Esophagus muscularis mucosa (tissue), 4 donors: Measurements from ENCODE around the gene COL12A1. TPM values are rescaled to one million over a fixed set of nuclear protein-coding genes. Genes with fewer than 3 reads are reported as not detected.
A peak's percentile ranks its signal among the peaks of the same experiment; 100 is the strongest.

Experiments used
- DNase-seq: peaks from one replicate; pipeline ENCODE4 v3.0.0-alpha.2; 2017; ENCODE audit errors: extremely low spot score
- H3K27ac ChIP-seq, 4 donors: fragments of 200-600 bp; sonication (generic); replicated peaks in 1 of 4; 1 replicate in 3 of 4; 2 replicates in 1 of 4; pipeline ENCODE4 v1.5.1; 2016 to 2019; ENCODE audit warnings: mild to moderate bottlenecking in 1 of 4
- H3K27me3 ChIP-seq, 4 donors: fragments of 200-600 bp; sonication (generic); one replicate each; pipeline versions ENCODE4 v1.5.1 to v1.6.0; 2016 to 2019
- H3K36me3 ChIP-seq, 4 donors: fragments of 200-600 bp; sonication (generic); one replicate each; pipeline ENCODE4 v1.5.1; 2016 to 2019
- H3K4me1 ChIP-seq, 4 donors: fragments of 200-600 bp; sonication (generic); one replicate each; pipeline ENCODE4 v1.5.1; 2016 to 2019
- H3K4me3 ChIP-seq, 4 donors: fragments of 200-600 bp; sonication (generic); 1 replicate in 2 of 4; 2 replicates in 2 of 4; pipeline ENCODE4 v1.5.1; 2016 to 2019; ENCODE audit warnings: mild to moderate bottlenecking in 4 of 4, moderate library complexity in 1 of 4
- H3K9me3 ChIP-seq, 4 donors: fragments of 200-600 bp; sonication (generic); 1 replicate in 3 of 4; 2 replicates in 1 of 4; pipeline ENCODE4 v1.5.1; 2016 to 2019
- EP300 ChIP-seq: sonication (generic); formaldehyde crosslinking; IDR thresholded peaks from one replicate; pipeline ENCODE4 v1.6.1; 2017; ENCODE audit warnings: antibody characterized with exemption
- POLR2A ChIP-seq: fragments of 450-650 bp; IDR thresholded peaks from one replicate; pipeline ENCODE4 v1.6.1; 2017; ENCODE audit warnings: antibody characterized with exemption, moderate library complexity, mild to moderate bottlenecking, low read depth
- POLR2AphosphoS5 ChIP-seq, 2 donors: sonication (generic); formaldehyde crosslinking; IDR thresholded peaks; one replicate each; pipeline ENCODE4 v1.6.1; 2017; ENCODE audit warnings: antibody characterized with exemption in 2 of 2
- WGBS: methylation state at CpG from one replicate; pipeline ENCODE4 v1.1.5; 2018; 5-methylcytosine and 5-hydroxymethylcytosine counted together
- intact Hi-C: fragments of 100-400 bp; cut with DNase I; formaldehyde crosslinking; loops from one replicate; pipeline ENCODE4 v1.15.1; 2023
- total RNA-seq, 4 donors: library from RNA; depleted of rRNA; stranded (reverse); fragments of >200 nt; gene quantifications; one replicate each; pipeline versions ENCODE4 v1.1.0 to v1.2.1, GENCODE V29; 2016
- TF ChIP-seq, protein P1 (sequence below), 3 experiments: fragments of 200-600 bp in 2 of 3; fragments of 450-650 bp in 1 of 3; sonication (generic) in 2 of 3; IDR thresholded peaks; one replicate each; pipeline ENCODE4 v1.5.1; 2017 to 2019; ENCODE audit warnings: antibody characterized with exemption in 3 of 3, mild to moderate bottlenecking in 2 of 3, moderate library complexity in 1 of 3

Gene COL12A1
- total RNA-seq, 4 donors from 2014 or later, result 309 to 477 (median 376) TPM

DNA sequence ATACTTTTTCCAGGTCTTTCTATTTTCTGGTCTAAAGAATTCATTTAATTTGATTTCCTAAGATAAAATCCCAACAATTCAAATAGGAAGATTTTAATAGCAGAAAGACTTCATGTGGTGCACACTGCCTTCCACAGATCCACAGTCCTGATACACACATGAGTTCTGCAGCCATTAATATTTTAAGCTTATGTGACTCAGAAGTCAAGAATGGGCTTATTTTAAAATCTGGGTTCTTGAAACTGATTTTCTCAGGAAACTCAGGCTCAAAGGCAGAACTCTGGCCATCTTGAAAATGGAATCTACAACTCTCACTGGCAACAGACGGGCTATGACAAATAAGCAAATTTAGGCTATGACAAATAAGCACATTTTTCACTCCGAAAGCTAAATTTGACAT is 88.2 kb downstream of the COL12A1 start:
- TF ChIP-seq, protein P1, sequence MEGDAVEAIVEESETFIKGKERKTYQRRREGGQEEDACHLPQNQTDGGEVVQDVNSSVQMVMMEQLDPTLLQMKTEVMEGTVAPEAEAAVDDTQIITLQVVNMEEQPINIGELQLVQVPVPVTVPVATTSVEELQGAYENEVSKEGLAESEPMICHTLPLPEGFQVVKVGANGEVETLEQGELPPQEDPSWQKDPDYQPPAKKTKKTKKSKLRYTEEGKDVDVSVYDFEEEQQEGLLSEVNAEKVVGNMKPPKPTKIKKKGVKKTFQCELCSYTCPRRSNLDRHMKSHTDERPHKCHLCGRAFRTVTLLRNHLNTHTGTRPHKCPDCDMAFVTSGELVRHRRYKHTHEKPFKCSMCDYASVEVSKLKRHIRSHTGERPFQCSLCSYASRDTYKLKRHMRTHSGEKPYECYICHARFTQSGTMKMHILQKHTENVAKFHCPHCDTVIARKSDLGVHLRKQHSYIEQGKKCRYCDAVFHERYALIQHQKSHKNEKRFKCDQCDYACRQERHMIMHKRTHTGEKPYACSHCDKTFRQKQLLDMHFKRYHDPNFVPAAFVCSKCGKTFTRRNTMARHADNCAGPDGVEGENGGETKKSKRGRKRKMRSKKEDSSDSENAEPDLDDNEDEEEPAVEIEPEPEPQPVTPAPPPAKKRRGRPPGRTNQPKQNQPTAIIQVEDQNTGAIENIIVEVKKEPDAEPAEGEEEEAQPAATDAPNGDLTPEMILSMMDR (IDR thresholded peaks at IDR 0.05), result no peak
- no peak for TF ChIP-seq POLR2AphosphoS5 (IDR thresholded peaks at IDR 0.05)
- TF ChIP-seq POLR2A, result no peak
- TF ChIP-seq EP300, result no peak
- H3K27me3 ChIP-seq, result no peaks in the 10 kb centered on the region
- H3K36me3 ChIP-seq, result peaks cover 0 to 50% (median 8%) of the 10 kb centered on the region in 4 donors
- no peak overlapping the region for H3K4me3 ChIP-seq
- no peaks in the 10 kb centered on the region for H3K9me3 ChIP-seq
- H3K4me1 ChIP-seq, result peaks cover 0 to 36% (median 34%) of the 10 kb centered on the region in 4 donors
- WGBS, result 65% methylated on average over 2 of the region's 2 CpGs
- no peak for DNase-seq
- intact Hi-C loops, result loop anchor here (5.0 kb wide), 1 partner anchor 85 kb away; no protein-coding TSS in a partner anchor
- peak overlapping the region in 3 of 4 donors; percentile 28 to 70 (median 32) for H3K27ac ChIP-seq

DNA sequence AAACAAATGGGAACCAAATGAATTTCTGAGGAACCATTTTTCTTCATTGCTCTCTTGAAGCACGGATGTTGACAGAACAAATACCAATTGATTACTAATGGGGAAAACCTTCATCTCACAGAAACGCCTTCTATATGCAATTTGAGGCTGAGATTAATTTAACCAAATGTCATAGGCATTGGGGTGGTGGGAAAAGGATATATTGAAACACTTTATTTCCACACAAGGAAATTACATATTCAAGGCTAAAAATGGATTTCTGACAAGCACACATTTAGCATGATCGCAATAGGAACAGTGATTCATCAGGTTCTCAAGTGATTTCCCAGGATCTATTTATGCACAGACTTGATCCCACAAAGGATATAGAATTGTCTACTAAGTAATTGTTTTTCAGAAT is 88.9 kb downstream of the COL12A1 start:
- Histone ChIP-seq H3K4me1 (peaks cover 0 to 39% (median 34%) of the 10 kb centered on the region in 4 donors), H3K27ac (peak overlapping the region; percentile 58 to 70 (median 66)), H3K9me3 (no peaks in the 10 kb centered on the region), H3K27me3 (no peaks in the 10 kb centered on the region), H3K4me3 (no peak overlapping the region), H3K36me3 (peaks cover 0 to 49% (median 5%) of the 10 kb centered on the region in 4 donors)
- DNase-seq, result no peak
- WGBS, result 81% methylated on average over 3 of the region's 3 CpGs
- TF ChIP-seq EP300, result no peak
- TF ChIP-seq POLR2AphosphoS5 (IDR thresholded peaks at IDR 0.05), result no peak
- TF ChIP-seq, protein P1 (IDR thresholded peaks at IDR 0.05), result no peak
- no peak for TF ChIP-seq POLR2A
- intact Hi-C loops, result loop anchor here (5.0 kb wide), 1 partner anchor 85 kb away; no protein-coding TSS in a partner anchor

DNA sequence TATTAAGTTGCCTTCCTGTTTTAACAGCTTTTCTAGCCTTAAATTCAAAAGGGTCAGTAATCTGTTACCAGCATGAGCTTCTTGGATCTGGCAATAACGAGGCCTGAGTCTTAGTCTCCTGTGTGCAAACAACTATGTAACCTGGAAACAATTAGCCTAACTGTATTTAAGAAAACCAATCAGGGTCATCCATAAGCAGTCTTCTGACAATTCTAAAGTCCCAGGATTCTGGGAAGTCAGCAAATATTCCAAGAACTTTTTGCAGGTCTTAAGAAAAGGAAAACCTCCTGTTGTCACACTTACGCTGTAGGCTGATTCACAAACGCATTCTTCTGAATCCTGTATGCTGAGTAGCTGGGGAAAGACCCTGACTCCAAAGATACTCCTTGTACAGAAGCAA is 90.4 kb downstream of the COL12A1 start:
- no peak for DNase-seq
- peaks cover 0 to 34% (median 3%) of the 10 kb centered on the region in 4 donors for H3K36me3 ChIP-seq
- peak overlapping the region in 2 of 4 donors; percentile 5 to 15 for H3K4me3 ChIP-seq
- no peaks in the 10 kb centered on the region for H3K9me3 ChIP-seq
- WGBS, result 42% methylated on average over 3 of the region's 3 CpGs
- intact Hi-C loops, result loop anchor here (5.0 kb wide), 1 partner anchor 87 kb away; no protein-coding TSS in a partner anchor
- no peak for TF ChIP-seq POLR2A
- TF ChIP-seq, protein P1 (IDR thresholded peaks at IDR 0.05), result no peak
- peaks cover 0 to 52% (median 36%) of the 10 kb centered on the region in 4 donors for H3K4me1 ChIP-seq
- H3K27me3 ChIP-seq, result no peaks in the 10 kb centered on the region
- H3K27ac ChIP-seq, result peak overlapping the region; percentile 58 to 70 (median 66)

DNA sequence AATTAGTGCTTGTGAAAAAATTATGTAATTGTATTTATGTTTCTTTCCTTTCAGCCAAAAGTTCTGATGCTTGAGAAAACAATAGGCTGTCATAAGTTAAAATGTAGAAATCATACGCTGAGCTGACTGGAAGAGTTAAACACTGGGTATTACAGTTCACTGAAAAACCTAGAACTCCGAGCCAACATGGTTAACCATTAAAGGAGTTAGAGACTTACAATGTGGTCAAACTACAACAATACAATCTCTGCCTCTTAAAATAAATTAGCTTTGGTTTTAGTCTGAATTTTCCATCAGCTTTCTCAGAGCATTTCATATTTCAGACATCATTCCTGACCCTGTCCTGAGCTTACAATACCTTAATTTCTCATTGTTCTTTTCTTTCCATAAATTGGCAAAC is 91.0 kb downstream of the COL12A1 start:
- Histone ChIP-seq H3K27ac (peak overlapping the region; percentile 58 to 70 (median 66)), H3K4me1 (peaks cover 0 to 58% (median 43%) of the 10 kb centered on the region in 4 donors), H3K27me3 (no peaks in the 10 kb centered on the region), H3K9me3 (no peaks in the 10 kb centered on the region), H3K36me3 (peaks cover 0 to 31% (median 3%) of the 10 kb centered on the region in 4 donors), H3K4me3 (peak overlapping the region in 1 of 4 donors; percentile 5)
- DNase-seq, result no peak
- TF ChIP-seq, protein P1 (IDR thresholded peaks at IDR 0.05), result no peak
- TF ChIP-seq EP300 (no peak), POLR2A (no peak), POLR2AphosphoS5 (IDR thresholded peaks at IDR 0.05) (no peak)
- WGBS, result 16% methylated on average over 2 of the region's 2 CpGs
- intact Hi-C loops, result loop anchor here (5.0 kb wide), 1 partner anchor 87 kb away; no protein-coding TSS in a partner anchor

DNA sequence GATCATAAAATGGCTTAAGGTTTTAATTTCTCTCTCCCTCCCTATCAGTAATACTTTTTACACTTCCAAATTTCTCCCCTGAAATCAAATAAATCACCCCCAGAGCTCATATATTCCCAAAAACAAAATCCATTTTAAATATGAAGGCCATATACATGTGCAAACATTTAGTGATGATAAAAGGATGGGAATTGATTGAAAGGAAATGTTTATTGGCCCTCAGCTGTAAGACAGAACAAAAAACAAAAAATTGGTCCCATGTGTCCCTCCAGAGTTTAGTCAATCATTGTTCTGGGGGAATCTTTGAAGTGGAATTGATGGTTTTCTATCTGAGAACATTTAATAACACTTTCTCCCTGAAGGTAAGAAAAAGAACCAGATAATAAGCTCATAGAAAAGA is 91.7 kb downstream of the COL12A1 start:
- DNase-seq, result no peak
- H3K27me3 ChIP-seq, result no peaks in the 10 kb centered on the region
- peak overlapping the region; percentile 58 to 70 (median 66) for H3K27ac ChIP-seq
- H3K4me3 ChIP-seq, result no peak overlapping the region
- intact Hi-C loops, result no loop called here
- H3K9me3 ChIP-seq, result no peaks in the 10 kb centered on the region
- H3K36me3 ChIP-seq, result peaks cover 0 to 25% (median 3%) of the 10 kb centered on the region in 4 donors
- TF ChIP-seq EP300, result no peak
- no peak for TF ChIP-seq POLR2AphosphoS5 (IDR thresholded peaks at IDR 0.05)
- no peak for TF ChIP-seq POLR2A
- TF ChIP-seq, protein P1 (IDR thresholded peaks at IDR 0.05), result no peak
- H3K4me1 ChIP-seq, result peaks cover 0 to 65% (median 49%) of the 10 kb centered on the region in 4 donors
